Skeletal muscle satellite cell (primary cell): ENCODE data around the gene ZNF689.
"Not testable (repeated sequence)": the region's sequence is repeated elsewhere in the genome, so short reads cannot be mapped to it uniquely, and the experiment has no call there.

Source experiments
- H3K27me3 ChIP-seq: 2 replicates; pipeline ENCODE4 v1.7.0; 2013; ENCODE audit warnings: low read length; ENCODE audit not compliant: control insufficient read depth, insufficient read depth
- H3K36me3 ChIP-seq: 2 replicates; pipeline ENCODE4 v1.7.0; 2013; ENCODE audit warnings: mild to moderate bottlenecking, control low read depth, low read length; ENCODE audit not compliant: insufficient read depth
- H3K4me1 ChIP-seq: 2 replicates; pipeline ENCODE4 v1.7.0; 2013; ENCODE audit warnings: low read length; ENCODE audit not compliant: control insufficient read depth, insufficient read depth
- H3K4me2 ChIP-seq: 2 replicates; pipeline ENCODE4 v1.7.0; 2013; ENCODE audit warnings: mild to moderate bottlenecking, low read length
- H3K4me3 ChIP-seq: 2 replicates; pipeline ENCODE4 v1.7.0; 2013; ENCODE audit warnings: low read length
- H3K9ac ChIP-seq: 2 replicates; pipeline ENCODE4 v1.7.0; 2013; ENCODE audit warnings: mild to moderate bottlenecking, low read depth, low read length, moderate library complexity
- H3K9me3 ChIP-seq: replicated peaks from 2 replicates; pipeline ENCODE4 v1.7.0; 2013; ENCODE audit warnings: mild to moderate bottlenecking, control low read depth, low read length

Gene ZNF689

GRCh38 chr16:30632454-30632853 is 22.3 kb upstream of the ZNF689 start:
- H3K27me3 ChIP-seq, H3K9me3 ChIP-seq: not testable (repeated sequence)

DNA sequence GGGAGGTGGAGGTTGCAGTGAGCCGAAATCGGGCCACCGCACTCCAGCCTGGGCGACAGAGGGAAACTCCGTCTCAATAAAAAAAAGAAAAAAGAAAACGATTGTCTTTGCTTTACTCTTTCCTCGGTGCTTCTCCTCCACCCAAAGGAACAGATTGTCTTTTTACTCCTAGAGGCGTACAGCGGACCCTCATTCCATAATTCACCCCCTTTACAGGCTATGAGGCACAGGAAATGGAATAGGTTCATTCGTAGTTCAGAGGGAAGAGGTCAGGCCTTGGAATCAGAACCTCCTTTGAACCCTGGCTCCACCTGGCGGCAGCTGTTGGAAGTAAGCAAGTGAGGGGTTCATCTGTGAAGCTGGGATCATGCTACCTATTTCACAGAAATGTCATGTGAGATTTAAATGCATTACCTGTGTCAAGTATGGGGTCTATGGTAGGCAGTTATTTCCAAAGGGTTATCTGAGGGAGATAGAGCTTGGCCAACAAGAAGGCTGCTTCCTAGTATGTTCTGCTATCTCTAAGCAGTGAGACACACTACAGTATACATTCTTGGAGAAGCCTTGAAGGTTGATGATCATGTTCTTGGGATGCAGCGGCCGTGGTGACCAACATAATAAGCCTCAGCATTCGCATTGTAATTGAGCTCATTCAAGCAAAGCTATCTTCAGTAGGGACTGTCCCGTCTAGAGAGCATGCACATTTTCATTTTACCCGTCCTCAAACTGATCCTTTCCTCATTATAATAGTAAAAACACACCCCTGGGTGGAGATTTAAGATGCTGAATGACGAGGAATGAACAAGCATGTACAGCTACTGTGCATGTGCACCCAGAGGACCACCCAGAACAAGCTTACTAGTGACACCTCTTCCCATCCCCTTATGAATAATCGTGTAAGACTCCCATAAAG is 18.7 kb upstream of the ZNF689 start:
- peaks cover 4% of the 10 kb centered on the region for H3K9me3 ChIP-seq
- no peak overlapping the region for H3K4me3 ChIP-seq
- no peaks in the 10 kb centered on the region for H3K36me3 ChIP-seq
- H3K4me2 ChIP-seq, result peak overlapping the region; percentile 24
- H3K4me1 ChIP-seq, result peaks cover 5% of the 10 kb centered on the region
- H3K27me3 ChIP-seq, result no peaks in the 10 kb centered on the region
- H3K9ac ChIP-seq, result no peak overlapping the region

More at GRCh38 chr16:30632454-30632853, 22.3 kb upstream of the ZNF689 start:
- not testable (repeated sequence) for H3K4me3 ChIP-seq, H3K9ac ChIP-seq, H3K4me2 ChIP-seq, H3K36me3 ChIP-seq
- peaks cover 11% of the 10 kb centered on the region for H3K4me1 ChIP-seq

GRCh38 chr16:30626236-30626635 is 16.0 kb upstream of the ZNF689 start:
- Histone ChIP-seq H3K4me1 (peaks cover 6% of the 10 kb centered on the region), H3K4me3 (no peak overlapping the region), H3K9ac (no peak overlapping the region), H3K36me3 (no peaks in the 10 kb centered on the region), H3K9me3 (peaks cover 6% of the 10 kb centered on the region), H3K4me2 (no peak overlapping the region), H3K27me3 (no peaks in the 10 kb centered on the region)

GRCh38 chr16:30623536-30624283 is 13.5 kb upstream of the ZNF689 start:
- Histone ChIP-seq H3K27me3 (no peaks in the 10 kb centered on the region), H3K4me1 (peaks cover 6% of the 10 kb centered on the region), H3K36me3 (no peaks in the 10 kb centered on the region), H3K4me3 (no peak overlapping the region), H3K4me2 (no peak overlapping the region), H3K9ac (no peak overlapping the region), H3K9me3 (peaks cover 6% of the 10 kb centered on the region)

- peaks cover 4% of the 10 kb centered on the region for H3K4me1 ChIP-seq
- no peak overlapping the region for H3K4me2 ChIP-seq
- no peak overlapping the region for H3K9ac ChIP-seq
Measured at GRCh38 chr16:30622455-30623032, 12.4 kb upstream of the ZNF689 start.

DNA sequence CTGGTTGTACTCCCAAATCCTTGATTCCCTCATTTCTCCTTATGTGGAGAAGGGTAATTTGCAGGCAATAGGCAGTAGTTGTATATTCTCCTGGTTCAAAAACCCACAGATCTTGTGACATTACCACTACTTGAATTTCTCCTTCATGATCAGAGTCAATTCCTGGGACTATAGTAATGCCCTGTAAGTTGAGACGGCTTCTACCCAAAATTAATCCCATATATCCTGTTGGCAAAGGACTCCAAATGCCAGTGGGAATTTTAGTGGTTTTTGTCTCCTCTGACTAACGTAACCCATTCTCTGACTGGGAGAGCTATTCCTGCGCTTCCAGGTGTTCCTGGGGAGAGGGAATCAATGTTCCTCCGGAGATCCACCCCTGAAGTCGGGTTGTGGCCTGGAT is 11.6 kb upstream of the ZNF689 start:
- Histone ChIP-seq H3K4me3 (no peak overlapping the region), H3K36me3 (no peaks in the 10 kb centered on the region), H3K9ac (no peak overlapping the region), H3K9me3 (peaks cover 6% of the 10 kb centered on the region), H3K4me2 (no peak overlapping the region), H3K27me3 (no peaks in the 10 kb centered on the region), H3K4me1 (peaks cover 4% of the 10 kb centered on the region)

More at GRCh38 chr16:30622455-30623032, 12.4 kb upstream of the ZNF689 start:
- no peaks in the 10 kb centered on the region for H3K36me3 ChIP-seq
- H3K4me3 ChIP-seq, result no peak overlapping the region
- no peaks in the 10 kb centered on the region for H3K27me3 ChIP-seq
- peaks cover 6% of the 10 kb centered on the region for H3K9me3 ChIP-seq

GRCh38 chr16:30620169-30620568 is 10.0 kb upstream of the ZNF689 start:
- Histone ChIP-seq H3K4me1 (peaks cover 4% of the 10 kb centered on the region), H3K9me3 (peaks cover 6% of the 10 kb centered on the region), H3K27me3 (no peaks in the 10 kb centered on the region), H3K9ac (no peak overlapping the region), H3K36me3 (no peaks in the 10 kb centered on the region), H3K4me3 (no peak overlapping the region), H3K4me2 (no peak overlapping the region)

DNA sequence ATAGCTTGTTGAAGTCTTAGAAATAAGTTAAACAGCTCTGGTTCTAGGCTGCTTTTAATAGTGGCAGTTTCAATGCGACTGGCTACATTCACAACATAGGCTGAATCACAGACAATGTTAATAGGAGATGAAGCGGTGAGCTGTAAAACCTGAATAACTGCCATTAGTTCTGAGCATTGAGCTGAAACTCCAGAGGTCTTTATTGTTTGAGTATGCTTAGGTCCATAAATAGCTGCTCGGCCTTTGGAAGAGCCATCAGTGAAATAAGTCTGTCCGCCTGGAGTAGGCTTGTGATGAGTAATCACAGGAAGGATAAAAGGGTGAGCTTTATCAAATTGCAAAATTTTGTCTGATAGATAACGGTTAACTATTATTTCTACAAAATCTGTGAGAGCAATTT is 9.4 kb upstream of the ZNF689 start:
- no peak overlapping the region for H3K4me2 ChIP-seq
- no peaks in the 10 kb centered on the region for H3K36me3 ChIP-seq
- H3K9ac ChIP-seq, result no peak overlapping the region

GRCh38 chr16:30619202-30619601 is 9.0 kb upstream of the ZNF689 start:
- Histone ChIP-seq H3K4me3 (no peak overlapping the region), H3K9me3 (peaks cover 5% of the 10 kb centered on the region), H3K4me2 (no peak overlapping the region), H3K27me3 (no peaks in the 10 kb centered on the region), H3K9ac (no peak overlapping the region), H3K36me3 (no peaks in the 10 kb centered on the region), H3K4me1 (peaks cover 4% of the 10 kb centered on the region)

More for the DNA sequence above, 9.4 kb upstream of the ZNF689 start:
- H3K4me3 ChIP-seq, result no peak overlapping the region
- peaks cover 4% of the 10 kb centered on the region for H3K4me1 ChIP-seq
- no peaks in the 10 kb centered on the region for H3K27me3 ChIP-seq
- peaks cover 6% of the 10 kb centered on the region for H3K9me3 ChIP-seq

DNA sequence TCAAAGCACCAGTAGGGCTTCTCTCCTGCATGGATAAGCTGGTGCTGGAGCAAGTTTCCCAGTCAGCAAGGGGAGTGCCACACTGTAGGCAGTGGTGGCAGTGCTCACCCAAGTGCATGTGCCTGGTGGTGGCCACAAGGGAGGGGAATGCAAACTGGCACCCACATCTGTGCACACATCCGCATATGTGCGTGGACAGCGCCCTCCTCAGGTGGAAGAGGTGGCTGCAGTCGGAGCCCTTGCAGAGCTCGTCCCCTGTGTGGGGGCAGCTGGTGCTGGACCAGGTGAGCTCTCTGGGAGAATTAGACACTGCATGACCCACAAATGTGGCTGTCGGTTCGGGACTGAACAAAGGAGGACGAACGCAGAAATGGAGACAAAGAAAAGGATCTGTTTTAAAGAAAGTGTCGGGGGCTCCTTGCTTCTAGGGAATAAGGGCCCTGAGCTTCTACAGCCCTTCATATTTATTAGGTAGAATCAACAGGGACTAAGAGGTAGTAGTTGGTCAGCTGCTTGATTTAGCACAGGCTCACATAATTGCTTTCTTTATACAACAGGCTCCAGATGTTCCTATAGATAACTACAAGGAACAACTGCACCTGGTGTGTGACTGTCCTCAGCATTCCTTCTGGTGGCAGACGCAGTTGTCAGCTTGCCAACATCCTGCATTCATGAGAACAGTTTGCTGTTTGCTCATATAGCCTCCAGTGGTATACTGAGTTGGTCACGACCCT is 5.3 kb upstream of the ZNF689 start:
- H3K4me1 ChIP-seq, result no peaks in the 10 kb centered on the region
- H3K4me3 ChIP-seq, result no peak overlapping the region
- no peaks in the 10 kb centered on the region for H3K36me3 ChIP-seq
- H3K9ac ChIP-seq, result no peak overlapping the region
- no peak overlapping the region for H3K4me2 ChIP-seq
- no peaks in the 10 kb centered on the region for H3K9me3 ChIP-seq
- no peaks in the 10 kb centered on the region for H3K27me3 ChIP-seq
